ENCODE data around the gene REPS1.

Gene REPS1

DNA sequence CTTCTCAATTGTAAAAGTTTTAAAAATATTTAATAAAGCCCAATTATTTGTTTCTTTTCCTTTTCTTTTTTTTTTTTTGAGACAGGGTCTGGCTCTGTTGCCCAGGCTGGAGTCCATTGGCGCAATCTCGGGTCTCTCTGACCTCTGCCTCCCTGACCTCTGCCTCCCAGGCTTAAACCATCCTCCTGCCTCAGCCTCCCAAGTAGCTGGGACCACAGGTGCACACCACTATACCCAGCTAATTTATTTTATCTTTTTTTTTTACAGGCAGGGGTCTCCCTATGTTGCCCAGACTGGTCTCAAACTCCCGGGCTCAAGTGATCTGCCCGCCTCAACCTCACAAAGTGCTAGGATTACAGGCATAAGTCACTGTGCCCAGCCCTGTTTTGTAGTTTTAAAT is 9.8 kb downstream of the REPS1 start:
- H3K4me3 ChIP-seq (replicated peaks; ENCODE audit: low read depth, low read length): no peak overlapping the region
- TF ChIP-seq, protein P1, sequence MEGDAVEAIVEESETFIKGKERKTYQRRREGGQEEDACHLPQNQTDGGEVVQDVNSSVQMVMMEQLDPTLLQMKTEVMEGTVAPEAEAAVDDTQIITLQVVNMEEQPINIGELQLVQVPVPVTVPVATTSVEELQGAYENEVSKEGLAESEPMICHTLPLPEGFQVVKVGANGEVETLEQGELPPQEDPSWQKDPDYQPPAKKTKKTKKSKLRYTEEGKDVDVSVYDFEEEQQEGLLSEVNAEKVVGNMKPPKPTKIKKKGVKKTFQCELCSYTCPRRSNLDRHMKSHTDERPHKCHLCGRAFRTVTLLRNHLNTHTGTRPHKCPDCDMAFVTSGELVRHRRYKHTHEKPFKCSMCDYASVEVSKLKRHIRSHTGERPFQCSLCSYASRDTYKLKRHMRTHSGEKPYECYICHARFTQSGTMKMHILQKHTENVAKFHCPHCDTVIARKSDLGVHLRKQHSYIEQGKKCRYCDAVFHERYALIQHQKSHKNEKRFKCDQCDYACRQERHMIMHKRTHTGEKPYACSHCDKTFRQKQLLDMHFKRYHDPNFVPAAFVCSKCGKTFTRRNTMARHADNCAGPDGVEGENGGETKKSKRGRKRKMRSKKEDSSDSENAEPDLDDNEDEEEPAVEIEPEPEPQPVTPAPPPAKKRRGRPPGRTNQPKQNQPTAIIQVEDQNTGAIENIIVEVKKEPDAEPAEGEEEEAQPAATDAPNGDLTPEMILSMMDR (IDR thresholded peaks at IDR 0.05; ENCODE audit: low read length, missing control alignments): no peak
- DNase-seq (ENCODE audit: low read depth): no peak

- no peak overlapping the region for H3K4me3 ChIP-seq (replicated peaks; ENCODE audit: low read depth, low read length)
- DNase-seq (ENCODE audit: low read depth): no peak
- TF ChIP-seq, protein P1 (IDR thresholded peaks at IDR 0.05; ENCODE audit: low read length, missing control alignments): no peak
Measured at GRCh38 chr6:138977646-138978167, 10.3 kb downstream of the REPS1 start.

DNA sequence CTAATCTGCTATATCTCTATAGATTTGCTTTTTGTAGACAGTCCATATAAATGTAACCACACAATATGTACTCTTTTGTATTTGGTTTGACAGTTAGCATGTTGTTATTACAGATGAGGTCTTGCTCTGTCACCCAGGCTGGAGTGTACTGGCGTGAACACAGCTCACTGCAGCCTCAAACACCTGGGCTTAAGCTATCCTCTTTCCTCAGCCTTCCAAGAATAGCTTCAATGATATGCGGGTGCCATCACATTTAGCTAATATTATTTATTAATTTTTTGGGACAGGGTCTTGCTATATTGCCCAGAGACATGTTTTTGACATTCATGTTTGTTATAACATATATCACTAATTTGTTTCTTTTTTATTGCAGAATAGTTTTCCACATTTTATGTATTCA is 10.8 kb downstream of the REPS1 start:
- no peak for DNase-seq (ENCODE audit: low read depth)
- H3K4me3 ChIP-seq (replicated peaks; ENCODE audit: low read depth, low read length): no peak overlapping the region
- TF ChIP-seq, protein P1 (IDR thresholded peaks at IDR 0.05; ENCODE audit: low read length, missing control alignments): no peak

DNA sequence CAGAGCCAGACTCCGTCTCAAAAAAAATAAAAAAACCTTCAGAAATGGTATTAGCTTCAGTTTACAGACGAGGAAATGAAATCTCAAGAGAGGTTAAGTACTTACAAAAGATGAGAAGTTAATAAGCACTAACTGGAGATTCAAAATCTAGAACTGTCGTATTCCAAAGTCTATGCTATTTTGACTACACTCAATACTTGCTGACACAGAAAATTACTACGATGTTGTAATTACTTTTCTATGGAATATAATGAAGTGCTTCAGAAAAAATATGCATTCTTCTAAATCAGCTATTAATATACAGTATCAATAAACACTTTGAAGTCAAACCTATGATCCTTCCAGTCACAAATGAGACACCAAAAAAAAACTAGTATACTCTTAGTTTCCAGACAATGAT is 12.2 kb downstream of the REPS1 start:
- H3K4me3 ChIP-seq (replicated peaks; ENCODE audit: low read depth, low read length): no peak overlapping the region
- DNase-seq (ENCODE audit: low read depth): no peak
- TF ChIP-seq, protein P1 (IDR thresholded peaks at IDR 0.05; ENCODE audit: low read length, missing control alignments): no peak

- peak; percentile 53 for DNase-seq (ENCODE audit: low read depth)
- no peak overlapping the region for H3K4me3 ChIP-seq (replicated peaks; ENCODE audit: low read depth, low read length)
- TF ChIP-seq, protein P1 (IDR thresholded peaks at IDR 0.05; ENCODE audit: low read length, missing control alignments): no peak
Measured at GRCh38 chr6:138973466-138974153, 14.4 kb downstream of the REPS1 start.

DNA sequence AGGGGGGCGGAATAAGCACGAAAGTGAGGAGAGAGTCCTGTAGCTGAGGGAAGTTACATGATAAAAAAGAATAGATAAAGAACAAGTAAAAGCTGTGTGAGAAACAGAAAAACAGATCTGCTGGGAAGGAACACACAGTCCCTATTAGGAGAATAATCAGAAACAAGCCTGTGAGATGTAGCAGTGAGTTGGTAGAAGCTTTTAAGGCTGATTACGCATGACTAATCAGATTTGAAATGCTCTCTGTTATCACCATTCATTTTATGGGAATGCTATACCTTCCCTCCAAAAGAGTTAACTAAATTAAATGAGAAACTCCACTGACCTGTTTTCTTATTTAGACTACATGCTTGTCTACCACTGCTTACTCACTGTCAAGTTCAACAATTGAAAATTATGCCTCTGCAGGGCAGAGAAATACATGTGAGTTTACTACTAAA is 15.8 kb downstream of the REPS1 start:
- H3K4me3 ChIP-seq (replicated peaks; ENCODE audit: low read depth, low read length): peak overlapping the region; percentile 13
- DNase-seq (ENCODE audit: low read depth): peak; percentile 33
- TF ChIP-seq, protein P1 (IDR thresholded peaks at IDR 0.05; ENCODE audit: low read length, missing control alignments): no peak

DNA sequence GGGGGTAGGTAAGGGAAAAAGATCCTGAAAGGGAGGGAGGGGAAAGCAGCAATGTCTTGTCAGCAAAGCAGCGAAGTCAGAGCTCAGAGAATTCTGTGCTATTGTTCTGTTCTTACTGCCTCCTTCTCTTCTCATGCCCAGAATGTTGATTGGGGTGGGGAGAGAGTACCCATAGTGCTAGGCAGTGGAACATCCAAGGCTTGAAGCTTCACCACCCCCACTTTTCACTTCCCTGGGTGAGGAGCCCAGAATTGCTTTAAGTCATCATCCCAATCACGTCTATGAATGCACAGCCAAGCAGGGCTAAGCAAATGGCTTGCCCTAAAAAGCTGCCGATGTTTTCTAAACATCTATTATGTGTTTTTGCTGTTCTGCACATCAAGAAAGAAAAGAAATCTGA is 16.5 kb downstream of the REPS1 start:
- peak; percentile 33 for DNase-seq (ENCODE audit: low read depth)
- TF ChIP-seq, protein P1 (IDR thresholded peaks at IDR 0.05; ENCODE audit: low read length, missing control alignments): no peak
- peak overlapping the region; percentile 13 for H3K4me3 ChIP-seq (replicated peaks; ENCODE audit: low read depth, low read length)
